ENCODE measurements around the gene CRTC3. TPM values are rescaled to one million over a fixed set of nuclear protein-coding genes. Genes with fewer than 3 reads are reported as not detected.

The CRTC3 gene
- total RNA-seq, 2 experiments from 2014 or later, result 90.7 to 92.4 TPM

DNA sequence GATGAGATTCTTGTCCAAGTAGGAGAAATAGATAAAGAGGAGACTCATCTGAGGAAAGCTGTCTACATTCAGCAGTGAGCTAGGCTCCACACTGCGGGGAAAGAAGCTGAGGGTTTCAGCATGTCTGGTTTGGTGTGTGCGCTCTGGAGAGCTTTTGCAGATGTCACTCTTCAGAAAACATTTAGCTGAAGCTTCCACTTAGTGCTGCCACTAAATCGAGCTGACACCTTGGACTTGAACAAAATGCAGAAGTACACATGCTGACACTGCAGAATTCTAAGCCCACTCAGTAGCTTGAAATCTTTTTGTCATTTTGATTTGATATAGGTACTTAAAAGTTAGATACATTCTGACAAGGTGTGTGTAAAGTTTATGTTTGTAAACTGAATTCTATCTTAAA is 32.3 kb upstream of the CRTC3 start:
- CTCF ChIA-PET, result no interaction called here
- TF ChIP-seq, protein P1, sequence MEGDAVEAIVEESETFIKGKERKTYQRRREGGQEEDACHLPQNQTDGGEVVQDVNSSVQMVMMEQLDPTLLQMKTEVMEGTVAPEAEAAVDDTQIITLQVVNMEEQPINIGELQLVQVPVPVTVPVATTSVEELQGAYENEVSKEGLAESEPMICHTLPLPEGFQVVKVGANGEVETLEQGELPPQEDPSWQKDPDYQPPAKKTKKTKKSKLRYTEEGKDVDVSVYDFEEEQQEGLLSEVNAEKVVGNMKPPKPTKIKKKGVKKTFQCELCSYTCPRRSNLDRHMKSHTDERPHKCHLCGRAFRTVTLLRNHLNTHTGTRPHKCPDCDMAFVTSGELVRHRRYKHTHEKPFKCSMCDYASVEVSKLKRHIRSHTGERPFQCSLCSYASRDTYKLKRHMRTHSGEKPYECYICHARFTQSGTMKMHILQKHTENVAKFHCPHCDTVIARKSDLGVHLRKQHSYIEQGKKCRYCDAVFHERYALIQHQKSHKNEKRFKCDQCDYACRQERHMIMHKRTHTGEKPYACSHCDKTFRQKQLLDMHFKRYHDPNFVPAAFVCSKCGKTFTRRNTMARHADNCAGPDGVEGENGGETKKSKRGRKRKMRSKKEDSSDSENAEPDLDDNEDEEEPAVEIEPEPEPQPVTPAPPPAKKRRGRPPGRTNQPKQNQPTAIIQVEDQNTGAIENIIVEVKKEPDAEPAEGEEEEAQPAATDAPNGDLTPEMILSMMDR (IDR thresholded peaks at IDR 0.05), result no peak
- no peaks in the 10 kb centered on the region for H3K9me3 ChIP-seq (ENCODE audit: control insufficient read depth in 1 of 2, insufficient read depth in 1 of 2, low read length in 2 of 2)
- Mint-ChIP-seq H3K27ac (no peak overlapping the region), H3K36me3 (ENCODE audit: low read depth) (peaks cover 91% of the 10 kb centered on the region), H3K27me3 (no peaks in the 10 kb centered on the region), H3K4me1 (ENCODE audit: low read depth) (peaks cover 19% of the 10 kb centered on the region), H3K4me3 (no peak overlapping the region), H3K9me3 (no peaks in the 10 kb centered on the region)
- no peak overlapping the region for H3K4me3 ChIP-seq (ENCODE audit: low read length)
- peaks cover 85% of the 10 kb centered on the region for H3K36me3 ChIP-seq (ENCODE audit: insufficient read depth, low read length)
- no peak overlapping the region for H3K27ac ChIP-seq (ENCODE audit: low read depth in 1 of 2, low read length in 2 of 2)
- H3K4me1 ChIP-seq (ENCODE audit: insufficient read depth, low read length), result peaks cover 7% of the 10 kb centered on the region
- H3K27me3 ChIP-seq (ENCODE audit: control insufficient read depth in 1 of 2, insufficient read depth in 2 of 2, low read length in 2 of 2), result no peaks in the 10 kb centered on the region
- POLR2A ChIA-PET, result no interaction called here
- intact Hi-C loops (cut with DNase I, micrococcal nuclease), result no loop called here
- DNase-seq, result no peak
- ATAC-seq (ENCODE audit: poor library complexity), result no peak

DNA sequence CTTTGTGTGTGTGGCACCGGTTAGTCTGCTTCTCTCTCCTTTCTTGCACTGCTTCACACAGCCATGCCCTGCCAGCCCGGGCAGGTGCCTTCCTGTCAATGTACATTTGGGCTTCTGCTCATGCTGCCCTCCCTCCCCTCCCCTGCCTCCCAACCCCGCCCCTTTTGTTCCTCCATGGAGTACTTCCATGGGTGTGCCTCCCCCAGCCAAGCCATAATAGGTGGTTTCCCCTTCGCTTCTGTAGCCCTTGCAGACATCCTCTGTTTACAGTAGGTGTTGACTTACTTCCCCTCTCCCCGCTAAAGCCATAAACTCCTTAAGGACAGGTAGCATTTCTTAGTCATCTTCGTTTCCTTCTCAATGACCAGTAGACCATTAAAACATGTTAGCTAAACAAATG is 31.8 kb upstream of the CRTC3 start:
- ChIA-PET POLR2A (no interaction called here), CTCF (interaction anchor here (0.8 kb wide), 1 partner anchor 45 kb away, joined by 6 read pairs; no protein-coding TSS in a partner anchor)
- H3K27ac ChIP-seq (ENCODE audit: low read depth in 1 of 2, low read length in 2 of 2), result no peak overlapping the region
- H3K4me3 ChIP-seq (ENCODE audit: low read length), result no peak overlapping the region
- H3K27me3 ChIP-seq (ENCODE audit: control insufficient read depth in 1 of 2, insufficient read depth in 2 of 2, low read length in 2 of 2), result no peaks in the 10 kb centered on the region
- Mint-ChIP-seq H3K4me1 (ENCODE audit: low read depth) (peaks cover 14% of the 10 kb centered on the region), H3K36me3 (ENCODE audit: low read depth) (peaks cover 86% of the 10 kb centered on the region), H3K27me3 (no peaks in the 10 kb centered on the region), H3K9me3 (no peaks in the 10 kb centered on the region), H3K27ac (no peak overlapping the region), H3K4me3 (no peak overlapping the region)
- H3K9me3 ChIP-seq (ENCODE audit: control insufficient read depth in 1 of 2, insufficient read depth in 1 of 2, low read length in 2 of 2), result no peaks in the 10 kb centered on the region
- intact Hi-C loops (cut with DNase I, micrococcal nuclease), result no loop called here
- H3K4me1 ChIP-seq (ENCODE audit: insufficient read depth, low read length), result peaks cover 7% of the 10 kb centered on the region
- no peak for DNase-seq
- TF ChIP-seq, protein P1 (IDR thresholded peaks at IDR 0.05), result no peak
- no peak for ATAC-seq (ENCODE audit: poor library complexity)
- H3K36me3 ChIP-seq (ENCODE audit: insufficient read depth, low read length), result peaks cover 81% of the 10 kb centered on the region

DNA sequence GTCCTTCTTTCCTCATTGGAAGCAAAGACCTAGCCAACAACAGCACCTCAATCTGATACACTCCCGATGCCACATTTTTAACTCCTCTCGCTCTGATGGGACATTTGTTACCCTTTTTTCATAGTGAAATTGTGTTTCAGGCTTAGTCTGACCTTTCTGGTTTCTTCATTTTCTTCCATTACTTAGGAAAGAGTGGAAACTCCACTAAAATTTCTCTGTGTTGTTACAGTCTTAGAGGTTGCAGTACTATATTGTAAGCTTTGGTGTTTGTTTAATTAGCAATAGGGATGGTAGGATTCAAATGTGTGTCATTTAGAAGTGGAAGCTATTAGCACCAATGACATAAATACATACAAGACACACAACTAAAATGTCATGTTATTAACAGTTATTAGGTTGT is 29.6 kb upstream of the CRTC3 start:
- H3K27ac ChIP-seq (ENCODE audit: low read depth in 1 of 2, low read length in 2 of 2), result no peak overlapping the region
- H3K9me3 Mint-ChIP-seq, result no peaks in the 10 kb centered on the region
- TF ChIP-seq, protein P1 (IDR thresholded peaks at IDR 0.05), result no peak
- no peaks in the 10 kb centered on the region for H3K27me3 ChIP-seq (ENCODE audit: control insufficient read depth in 1 of 2, insufficient read depth in 2 of 2, low read length in 2 of 2)
- no peak overlapping the region for H3K4me3 ChIP-seq (ENCODE audit: low read length)
- no peak overlapping the region for H3K27ac Mint-ChIP-seq
- no peaks in the 10 kb centered on the region for H3K27me3 Mint-ChIP-seq
- DNase-seq (no peak), ATAC-seq (ENCODE audit: poor library complexity) (no peak)
- H3K4me3 Mint-ChIP-seq, result no peak overlapping the region
- CTCF ChIA-PET, result no interaction called here
- intact Hi-C loops (cut with DNase I, micrococcal nuclease), result no loop called here
- no peaks in the 10 kb centered on the region for H3K4me1 Mint-ChIP-seq (ENCODE audit: low read depth)
- H3K4me1 ChIP-seq (ENCODE audit: insufficient read depth, low read length), result no peaks in the 10 kb centered on the region
- no peaks in the 10 kb centered on the region for H3K9me3 ChIP-seq (ENCODE audit: control insufficient read depth in 1 of 2, insufficient read depth in 1 of 2, low read length in 2 of 2)
- peaks cover 63% of the 10 kb centered on the region for H3K36me3 Mint-ChIP-seq (ENCODE audit: low read depth)
- POLR2A ChIA-PET, result interaction anchor here (1.0 kb wide), 1 partner anchor 78 kb away, joined by 3 read pairs; no protein-coding TSS in a partner anchor
- H3K36me3 ChIP-seq (ENCODE audit: insufficient read depth, low read length), result peaks cover 61% of the 10 kb centered on the region

All from CD4-positive, alpha-beta T cell (primary cell).